Smooth muscle cell (in vitro differentiated cells): Measurements from ENCODE around the gene TPCN2. TPM values are rescaled to one million over a fixed set of nuclear protein-coding genes. Genes with fewer than 3 reads are reported as not detected.

ENCODE experiments used
- DNase-seq: peaks from one replicate; lab custom pipeline; 2025; ENCODE audit not compliant: unreplicated experiment; lab: John Stamatoyannopoulos, UW
- H2AFZ ChIP-seq: fragments of 200-600 bp; sonication (generic); 2 replicates; pipeline ENCODE4 v1.6.0; 2016; ENCODE audit warnings: antibody characterized with exemption, low read depth, mild to moderate bottlenecking
- H3F3A ChIP-seq: fragments of 200-600 bp; sonication (generic); 2 replicates; pipeline ENCODE4 v1.6.0; 2017; ENCODE audit warnings: antibody characterized with exemption, low read depth
- H3K27ac ChIP-seq: fragments of 200-600 bp; sonication (generic); 2 replicates; pipeline ENCODE4 v1.5.1; 2016; ENCODE audit warnings: low read depth, mild to moderate bottlenecking
- H3K27me3 ChIP-seq: fragments of 200-600 bp; sonication (generic); 2 replicates; pipeline ENCODE4 v1.6.1; 2016; ENCODE audit warnings: low read depth, mild to moderate bottlenecking
- H3K36me3 ChIP-seq: fragments of 200-600 bp; sonication (generic); 2 replicates; pipeline ENCODE4 v1.5.1; 2016; ENCODE audit warnings: low read depth
- H3K4me1 ChIP-seq: fragments of 200-600 bp; sonication (generic); 2 replicates; pipeline ENCODE4 v1.5.1; 2016; ENCODE audit warnings: low read depth
- H3K4me2 ChIP-seq: fragments of 200-600 bp; sonication (generic); 2 replicates; pipeline ENCODE4 v1.6.0; 2016; ENCODE audit warnings: mild to moderate bottlenecking
- H3K4me3 ChIP-seq: fragments of 200-600 bp; sonication (generic); 2 replicates; pipeline ENCODE4 v1.5.1; 2016; ENCODE audit warnings: mild to moderate bottlenecking
- H3K79me2 ChIP-seq: fragments of 200-600 bp; sonication (generic); 2 replicates; pipeline ENCODE4 v1.6.0; 2016; ENCODE audit warnings: low read depth, mild to moderate bottlenecking
- H3K9ac ChIP-seq: fragments of 200-600 bp; sonication (generic); 2 replicates; pipeline ENCODE4 v1.6.0; 2016; ENCODE audit warnings: low read depth
- H3K9me3 ChIP-seq: fragments of 200-600 bp; sonication (generic); replicated peaks from 2 replicates; pipeline ENCODE4 v1.5.1; 2016; ENCODE audit warnings: low read depth
- H4K20me1 ChIP-seq: fragments of 200-600 bp; sonication (generic); 2 replicates; pipeline ENCODE4 v1.6.0; 2016; ENCODE audit warnings: low read depth
- WGBS: methylation state at CpG from one replicate; pipeline ENCODE4 v1.1.7; 2016; ENCODE audit warnings: low lambda C conversion rate; 5-methylcytosine and 5-hydroxymethylcytosine counted together
- polyA plus RNA-seq: library from polyadenylated mRNA; unstranded; fragments of >200 nt; fragmentation: Nextera tagmentation; extraction: Ambion mirVana; gene quantifications from 2 replicates; pipeline ENCODE4 v1.2.1, GENCODE V29; 2016
- total RNA-seq: library from RNA; depleted of rRNA; stranded (reverse); fragments of >200 nt; gene quantifications from 2 replicates; pipeline ENCODE4 v1.2.3, GENCODE V29; 2014
- TF ChIP-seq, protein P1 (sequence below): fragments of 200-600 bp; sonication (generic); IDR thresholded peaks from 2 replicates; pipeline ENCODE4 v1.5.1; 2017; ENCODE audit warnings: borderline replicate concordance, mild to moderate bottlenecking, antibody characterized with exemption; ENCODE audit not compliant: insufficient read depth, poor library complexity, severe bottlenecking

The TPCN2 gene
- total and polyA plus RNA-seq, 2 experiments from 2014 or later: 7.4 to 10.5 TPM

DNA sequence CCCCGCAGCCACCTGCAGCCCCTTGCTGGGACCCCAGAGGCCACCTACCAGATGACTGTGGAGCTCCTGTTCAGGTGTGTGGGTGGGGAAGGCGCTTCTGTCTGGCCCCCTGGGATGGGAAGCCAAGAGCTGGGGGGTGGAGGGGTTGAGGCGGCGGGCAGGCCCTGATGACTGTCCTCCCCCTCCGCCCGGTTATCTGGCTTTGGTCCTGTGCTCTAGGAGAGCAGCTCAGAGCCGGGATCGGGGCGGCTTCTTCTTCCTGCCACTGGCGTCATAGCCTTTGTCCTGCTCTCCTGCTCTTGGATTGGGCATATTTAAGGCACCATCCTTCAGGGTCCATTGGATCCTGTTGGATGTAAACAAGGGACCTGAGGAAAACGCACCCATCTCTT is 38.4 kb downstream of the TPCN2 start:
- no peak overlapping the region for H3K9ac ChIP-seq
- TF ChIP-seq, protein P1, sequence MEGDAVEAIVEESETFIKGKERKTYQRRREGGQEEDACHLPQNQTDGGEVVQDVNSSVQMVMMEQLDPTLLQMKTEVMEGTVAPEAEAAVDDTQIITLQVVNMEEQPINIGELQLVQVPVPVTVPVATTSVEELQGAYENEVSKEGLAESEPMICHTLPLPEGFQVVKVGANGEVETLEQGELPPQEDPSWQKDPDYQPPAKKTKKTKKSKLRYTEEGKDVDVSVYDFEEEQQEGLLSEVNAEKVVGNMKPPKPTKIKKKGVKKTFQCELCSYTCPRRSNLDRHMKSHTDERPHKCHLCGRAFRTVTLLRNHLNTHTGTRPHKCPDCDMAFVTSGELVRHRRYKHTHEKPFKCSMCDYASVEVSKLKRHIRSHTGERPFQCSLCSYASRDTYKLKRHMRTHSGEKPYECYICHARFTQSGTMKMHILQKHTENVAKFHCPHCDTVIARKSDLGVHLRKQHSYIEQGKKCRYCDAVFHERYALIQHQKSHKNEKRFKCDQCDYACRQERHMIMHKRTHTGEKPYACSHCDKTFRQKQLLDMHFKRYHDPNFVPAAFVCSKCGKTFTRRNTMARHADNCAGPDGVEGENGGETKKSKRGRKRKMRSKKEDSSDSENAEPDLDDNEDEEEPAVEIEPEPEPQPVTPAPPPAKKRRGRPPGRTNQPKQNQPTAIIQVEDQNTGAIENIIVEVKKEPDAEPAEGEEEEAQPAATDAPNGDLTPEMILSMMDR: no peak
- H3K4me3 ChIP-seq: no peak overlapping the region
- 94% methylated on average over 10 of the region's 11 CpGs for WGBS
- H3K36me3 ChIP-seq: no peaks in the 10 kb centered on the region
- H3K9me3 ChIP-seq: no peaks in the 10 kb centered on the region
- no peak for DNase-seq
- H2AFZ ChIP-seq: no peak overlapping the region
- H3F3A ChIP-seq: no peaks in the 10 kb centered on the region
- no peaks in the 10 kb centered on the region for H3K79me2 ChIP-seq
- no peak overlapping the region for H3K27ac ChIP-seq
- H4K20me1 ChIP-seq: peaks cover 22% of the 10 kb centered on the region
- no peaks in the 10 kb centered on the region for H3K4me1 ChIP-seq
- no peaks in the 10 kb centered on the region for H3K27me3 ChIP-seq
- H3K4me2 ChIP-seq: no peak overlapping the region

DNA sequence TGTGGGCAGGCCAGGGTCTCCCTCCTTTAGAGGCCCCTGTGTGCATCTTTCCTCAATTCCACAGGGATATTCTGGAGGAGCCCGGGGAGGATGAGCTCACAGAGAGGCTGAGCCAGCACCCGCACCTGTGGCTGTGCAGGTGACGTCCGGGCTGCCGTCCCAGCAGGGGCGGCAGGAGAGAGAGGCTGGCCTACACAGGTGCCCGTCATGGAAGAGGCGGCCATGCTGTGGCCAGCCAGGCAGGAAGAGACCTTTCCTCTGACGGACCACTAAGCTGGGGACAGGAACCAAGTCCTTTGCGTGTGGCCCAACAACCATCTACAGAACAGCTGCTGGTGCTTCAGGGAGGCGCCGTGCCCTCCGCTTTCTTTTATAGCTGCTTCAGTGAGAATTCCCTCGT is 39.1 kb downstream of the TPCN2 start:
- H3K36me3 ChIP-seq: no peaks in the 10 kb centered on the region

DNA sequence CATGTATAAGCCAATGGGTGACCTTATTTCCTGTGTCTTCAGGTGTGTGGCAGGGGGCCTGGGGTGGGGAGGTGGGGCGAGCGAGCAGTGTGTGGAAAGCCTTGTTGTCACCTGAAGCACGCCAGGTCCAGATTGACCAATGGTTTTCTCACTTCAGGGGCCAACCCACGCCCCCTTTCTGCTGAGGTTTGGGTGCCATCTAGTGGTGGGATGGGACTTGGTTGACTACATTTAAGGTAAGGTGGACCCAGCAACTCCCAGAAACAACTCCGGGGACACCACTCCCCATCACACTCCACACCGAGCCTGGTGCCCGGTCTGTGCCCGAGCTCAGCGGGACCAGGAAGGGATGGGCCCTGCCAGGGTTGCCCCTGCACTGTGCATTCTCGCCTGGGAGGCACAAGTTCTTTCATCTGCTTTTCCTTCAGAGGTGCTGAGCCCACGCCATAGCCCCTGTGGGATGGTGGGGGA is 40.0 kb downstream of the TPCN2 start:
- 59% methylated on average over 11 of the region's 11 CpGs for WGBS
- H2AFZ ChIP-seq: no peak overlapping the region
- H3K79me2 ChIP-seq: no peaks in the 10 kb centered on the region
- DNase-seq: peak; percentile 3
- H3K9me3 ChIP-seq: no peaks in the 10 kb centered on the region
- H3K4me1 ChIP-seq: no peaks in the 10 kb centered on the region
- H3K9ac ChIP-seq: no peak overlapping the region
- TF ChIP-seq, protein P1: peak; percentile 74
- peaks cover 22% of the 10 kb centered on the region for H4K20me1 ChIP-seq
- peaks cover 3% of the 10 kb centered on the region for H3F3A ChIP-seq
- no peak overlapping the region for H3K4me3 ChIP-seq
- no peak overlapping the region for H3K27ac ChIP-seq
- H3K4me2 ChIP-seq: no peak overlapping the region
- H3K27me3 ChIP-seq: no peaks in the 10 kb centered on the region
- H3K36me3 ChIP-seq: no peaks in the 10 kb centered on the region

More for the DNA sequence above, 39.1 kb downstream of the TPCN2 start:
- 94% methylated on average over 14 of the region's 14 CpGs for WGBS
- TF ChIP-seq, protein P1: no peak
- Histone ChIP-seq H3K4me3 (no peak overlapping the region), H3K27ac (no peak overlapping the region), H3K79me2 (no peaks in the 10 kb centered on the region), H3K9me3 (no peaks in the 10 kb centered on the region), H4K20me1 (peaks cover 22% of the 10 kb centered on the region), H3K27me3 (no peaks in the 10 kb centered on the region), H2AFZ (no peak overlapping the region), H3K4me2 (no peak overlapping the region), H3F3A (peaks cover 3% of the 10 kb centered on the region), H3K4me1 (no peaks in the 10 kb centered on the region), H3K9ac (no peak overlapping the region)
- DNase-seq: no peak

DNA sequence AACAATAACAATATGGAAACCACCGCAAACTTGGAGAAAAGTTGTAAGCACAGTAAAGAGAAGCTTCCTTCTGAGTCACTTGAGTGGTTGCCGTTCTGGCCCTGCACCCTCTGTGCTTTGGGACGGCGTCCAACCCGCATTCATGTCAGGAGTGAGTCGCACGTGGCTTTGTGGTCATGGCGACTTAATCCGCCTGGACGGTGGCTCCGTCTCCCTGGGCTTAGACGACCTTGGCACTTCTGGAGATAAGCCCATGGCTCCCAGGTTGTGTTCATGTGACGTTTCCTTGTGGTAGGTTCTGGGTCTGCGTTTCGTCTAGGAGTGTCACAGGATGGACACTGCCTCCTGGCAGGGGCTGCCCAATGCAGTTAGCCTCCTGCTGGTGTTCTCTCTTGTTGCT is 40.5 kb downstream of the TPCN2 start:
- H3K36me3 ChIP-seq: no peaks in the 10 kb centered on the region
- peaks cover 2% of the 10 kb centered on the region for H3K4me1 ChIP-seq
- TF ChIP-seq, protein P1: no peak
- H3K79me2 ChIP-seq: no peaks in the 10 kb centered on the region
- H3K4me2 ChIP-seq: no peak overlapping the region
- H3K9ac ChIP-seq: no peak overlapping the region
- 28% methylated on average over 15 of the region's 15 CpGs for WGBS
- no peak for DNase-seq
- H3K27me3 ChIP-seq: no peaks in the 10 kb centered on the region
- no peak overlapping the region for H3K4me3 ChIP-seq
- no peak overlapping the region for H3K27ac ChIP-seq
- H2AFZ ChIP-seq: no peak overlapping the region
- peaks cover 3% of the 10 kb centered on the region for H3F3A ChIP-seq
- H4K20me1 ChIP-seq: peaks cover 22% of the 10 kb centered on the region
- H3K9me3 ChIP-seq: no peaks in the 10 kb centered on the region
